ENCODE measurements around the gene CGB7.

CGB7 gene

GRCh38 chr19:49067554-49067953 lies 10.0 kb upstream of the CGB7 start:
- no peak for TF ChIP-seq TARDBP (IDR thresholded peaks at IDR 0.05)
- TF ChIP-seq LEF1 (IDR thresholded peaks at IDR 0.05; ENCODE audit: borderline replicate concordance): no peak
- no peak for TF ChIP-seq FOXM1 (IDR thresholded peaks at IDR 0.05; ENCODE audit: borderline replicate concordance)
- TF ChIP-seq FOXK2 (IDR thresholded peaks at IDR 0.05): no peak
- no peak for TF ChIP-seq CTBP1 (IDR thresholded peaks at IDR 0.05; ENCODE audit: borderline replicate concordance)
- no peak for TF ChIP-seq ELF4 (IDR thresholded peaks at IDR 0.05)
- no peak for TF ChIP-seq ZNF384 (IDR thresholded peaks at IDR 0.05)
- no peak for TF ChIP-seq HDGF (IDR thresholded peaks at IDR 0.05; ENCODE audit: borderline replicate concordance)
- DNase-seq (ENCODE audit: extremely low spot score): no peak
- POLR2A ChIA-PET: no interaction called here
- CTCF ChIA-PET: no interaction called here

GRCh38 chr19:49065905-49066512 lies 8.5 kb upstream of the CGB7 start:
- no peak for DNase-seq (ENCODE audit: extremely low spot score)
- CTCF ChIA-PET: interaction anchor here (1.2 to 1.6 kb wide), 3 partner anchors 8 to 73 kb away, joined by 3 to 9 read pairs (median 4); partner anchors contain the start of genes GYS1 and RUVBL2
- no peak for TF ChIP-seq FOXK2 (IDR thresholded peaks at IDR 0.05)
- no peak for TF ChIP-seq SUZ12 (IDR thresholded peaks at IDR 0.05)
- no peak for TF ChIP-seq NFRKB (IDR thresholded peaks at IDR 0.05)
- TF ChIP-seq LEF1 (IDR thresholded peaks at IDR 0.05; ENCODE audit: borderline replicate concordance): no peak
- no peak for TF ChIP-seq CTBP1 (IDR thresholded peaks at IDR 0.05; ENCODE audit: borderline replicate concordance)
- no peak for TF ChIP-seq ZNF384 (IDR thresholded peaks at IDR 0.05)
- no peak for TF ChIP-seq ARNT (IDR thresholded peaks at IDR 0.05)
- TF ChIP-seq SP1 (IDR thresholded peaks at IDR 0.05): no peak
- no peak for TF ChIP-seq FOXM1 (IDR thresholded peaks at IDR 0.05; ENCODE audit: borderline replicate concordance)
- no peak for TF ChIP-seq ELF4 (IDR thresholded peaks at IDR 0.05)
- TF ChIP-seq HDGF (IDR thresholded peaks at IDR 0.05; ENCODE audit: borderline replicate concordance): no peak
- POLR2A ChIA-PET: interaction anchor here (1.0 to 1.5 kb wide), 3 partner anchors 10 to 66 kb away, joined by 3 to 6 read pairs (median 4); no protein-coding TSS in a partner anchor

- CTCF ChIA-PET: interaction anchor here (0.5 to 1.6 kb wide), 6 partner anchors 9 to 160 kb away, joined by 3 to 9 read pairs (median 4); partner anchors contain the start of genes GYS1 and RUVBL2
- TF ChIP-seq, protein P1, sequence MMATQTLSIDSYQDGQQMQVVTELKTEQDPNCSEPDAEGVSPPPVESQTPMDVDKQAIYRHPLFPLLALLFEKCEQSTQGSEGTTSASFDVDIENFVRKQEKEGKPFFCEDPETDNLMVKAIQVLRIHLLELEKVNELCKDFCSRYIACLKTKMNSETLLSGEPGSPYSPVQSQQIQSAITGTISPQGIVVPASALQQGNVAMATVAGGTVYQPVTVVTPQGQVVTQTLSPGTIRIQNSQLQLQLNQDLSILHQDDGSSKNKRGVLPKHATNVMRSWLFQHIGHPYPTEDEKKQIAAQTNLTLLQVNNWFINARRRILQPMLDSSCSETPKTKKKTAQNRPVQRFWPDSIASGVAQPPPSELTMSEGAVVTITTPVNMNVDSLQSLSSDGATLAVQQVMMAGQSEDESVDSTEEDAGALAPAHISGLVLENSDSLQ (IDR thresholded peaks at IDR 0.05): no peak
- TF ChIP-seq SP1 (IDR thresholded peaks at IDR 0.05): no peak
- DNase-seq (ENCODE audit: extremely low spot score): peak; percentile 60
- POLR2A ChIA-PET: interaction anchor here (0.7 to 1.5 kb wide), 4 partner anchors 9 to 65 kb away, joined by 3 to 6 read pairs (median 4); no protein-coding TSS in a partner anchor
Observed at GRCh38 chr19:49064768-49065611, 7.4 kb upstream of the CGB7 start, which contains the start of gene NTF4. NTF4 (minus strand) TSS chr19:49064818; CDS start chr19:49061997, 2,821 bp downstream.

GRCh38 chr19:49064029-49064629 lies 6.6 kb upstream of the CGB7 start:
- CTCF ChIA-PET: interaction anchor here (0.6 to 1.6 kb wide), 2 partner anchors 10 to 71 kb away, joined by 3 to 9 read pairs; partner anchors contain the start of gene RUVBL2
- TF ChIP-seq, protein P1 (IDR thresholded peaks at IDR 0.05): no peak
- TF ChIP-seq BHLHE40 (IDR thresholded peaks at IDR 0.05; ENCODE audit: borderline replicate concordance) (no peak), SUZ12 (IDR thresholded peaks at IDR 0.05) (no peak), ARNT (IDR thresholded peaks at IDR 0.05) (no peak), CTBP1 (IDR thresholded peaks at IDR 0.05; ENCODE audit: borderline replicate concordance) (no peak), TARDBP (IDR thresholded peaks at IDR 0.05) (no peak), ELF4 (IDR thresholded peaks at IDR 0.05) (no peak), FOXM1 (IDR thresholded peaks at IDR 0.05; ENCODE audit: borderline replicate concordance) (no peak), SP1 (IDR thresholded peaks at IDR 0.05) (no peak), L3MBTL2 (conservative IDR thresholded peaks at IDR 0.05) (no peak)

DNA sequence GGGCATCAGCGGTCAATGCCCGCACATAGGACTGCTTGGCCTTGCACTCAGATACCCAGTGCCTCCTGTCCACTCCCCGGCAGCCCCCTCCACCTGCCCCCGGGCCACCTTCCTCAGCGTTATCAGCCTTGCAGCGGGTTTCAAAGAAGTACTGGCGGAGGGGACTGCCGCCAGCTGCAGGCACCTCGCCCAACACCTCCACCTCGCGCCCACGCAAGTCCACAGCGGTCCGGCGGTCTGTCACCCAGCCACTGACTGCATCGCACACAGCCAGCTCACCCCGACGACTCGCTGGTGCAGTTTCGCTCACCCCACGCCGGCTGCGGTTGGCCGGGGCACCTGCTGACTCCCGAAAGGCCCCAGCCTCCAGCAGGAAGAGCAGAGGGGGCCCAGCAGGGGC lies 3.9 kb upstream of the CGB7 start:
- ChIA-PET CTCF (no interaction called here), POLR2A (no interaction called here)
- no peak for DNase-seq (ENCODE audit: extremely low spot score)
- no peak for TF ChIP-seq BHLHE40 (IDR thresholded peaks at IDR 0.05; ENCODE audit: borderline replicate concordance)
- TF ChIP-seq FOXA1 (IDR thresholded peaks at IDR 0.05): no peak
- TF ChIP-seq, protein P1 (IDR thresholded peaks at IDR 0.05): no peak
- TF ChIP-seq ELF4 (IDR thresholded peaks at IDR 0.05): no peak
- no peak for TF ChIP-seq HDGF (IDR thresholded peaks at IDR 0.05; ENCODE audit: borderline replicate concordance)
- no peak for TF ChIP-seq LEF1 (IDR thresholded peaks at IDR 0.05; ENCODE audit: borderline replicate concordance)
- TF ChIP-seq SUZ12 (IDR thresholded peaks at IDR 0.05): no peak
- TF ChIP-seq FOXM1 (IDR thresholded peaks at IDR 0.05; ENCODE audit: borderline replicate concordance): no peak
- no peak for TF ChIP-seq ARNT (IDR thresholded peaks at IDR 0.05)
- no peak for TF ChIP-seq NFRKB (IDR thresholded peaks at IDR 0.05)
- TF ChIP-seq SP1 (IDR thresholded peaks at IDR 0.05): no peak
- no peak for TF ChIP-seq L3MBTL2 (conservative IDR thresholded peaks at IDR 0.05)
- TF ChIP-seq ZNF384 (IDR thresholded peaks at IDR 0.05): no peak
- TF ChIP-seq TARDBP (IDR thresholded peaks at IDR 0.05): no peak

More at GRCh38 chr19:49064029-49064629, 6.6 kb upstream of the CGB7 start:
- DNase-seq (ENCODE audit: extremely low spot score): no peak
- POLR2A ChIA-PET: no interaction called here

Measured in HEK293T (cell line).